ENCODE data around the gene AUP1.

Gene AUP1

GRCh38 chr2:74515981-74516633, 13.4 kb downstream of the AUP1 start:
- H3K27ac ChIP-seq: no peak overlapping the region
- no peak overlapping the region for H3K4me3 ChIP-seq (ENCODE audit: low read depth, low read length)
- in situ Hi-C loops (cut with HindIII; ENCODE audit: low pct_ligation_motif_present, low sequenced_read_pairs): no loop called here
- no peak for TF ChIP-seq CTCF (IDR thresholded peaks at IDR 0.05; ENCODE audit: low read depth, low read length, missing control alignments)
- H3K27me3 ChIP-seq (replicated peaks): peaks cover 71% of the 10 kb centered on the region
- peak; percentile 29 for DNase-seq
- H3K36me3 ChIP-seq (replicated peaks): no peaks in the 10 kb centered on the region

DNA sequence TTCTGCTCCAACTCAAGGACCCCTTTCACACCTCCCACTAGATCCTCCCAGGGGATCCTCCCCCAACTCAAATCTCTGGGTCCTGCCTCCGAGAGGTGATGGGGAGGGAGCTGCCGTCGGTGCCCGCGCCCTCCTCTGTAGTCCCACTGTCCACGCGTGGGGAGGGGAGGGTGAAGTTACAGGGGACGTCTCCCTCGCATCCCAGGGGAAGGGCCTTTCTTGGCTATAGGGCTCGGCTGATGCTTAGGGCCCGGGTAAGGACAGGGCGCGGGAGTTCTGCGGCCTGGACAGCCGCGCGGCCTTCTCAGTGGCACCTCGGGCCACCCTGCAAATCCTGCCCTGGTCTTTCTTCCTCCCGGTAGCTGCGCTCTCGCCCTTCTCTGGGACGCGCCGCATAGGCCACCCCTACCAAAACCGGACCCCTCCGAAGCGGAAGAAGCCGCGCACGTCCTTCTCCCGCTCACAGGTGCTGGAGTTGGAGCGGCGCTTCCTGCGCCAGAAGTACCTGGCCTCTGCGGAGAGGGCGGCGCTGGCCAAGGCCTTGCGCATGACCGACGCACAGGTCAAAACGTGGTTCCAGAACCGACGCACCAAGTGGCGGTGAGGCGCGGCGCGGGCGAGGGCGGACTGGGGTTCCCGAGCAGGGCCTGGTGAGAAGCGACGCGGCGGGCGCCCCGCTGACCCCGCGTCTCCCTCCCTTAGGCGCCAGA, 14.1 kb downstream of the AUP1 start:
- no peak overlapping the region for H3K27ac ChIP-seq
- no peak for DNase-seq
- H3K36me3 ChIP-seq (replicated peaks): no peaks in the 10 kb centered on the region
- H3K27me3 ChIP-seq (replicated peaks): peaks cover 72% of the 10 kb centered on the region
- in situ Hi-C loops (cut with HindIII; ENCODE audit: low pct_ligation_motif_present, low sequenced_read_pairs): no loop called here
- H3K4me3 ChIP-seq (ENCODE audit: low read depth, low read length): no peak overlapping the region
- TF ChIP-seq CTCF (IDR thresholded peaks at IDR 0.05; ENCODE audit: low read depth, low read length, missing control alignments): no peak

DNA sequence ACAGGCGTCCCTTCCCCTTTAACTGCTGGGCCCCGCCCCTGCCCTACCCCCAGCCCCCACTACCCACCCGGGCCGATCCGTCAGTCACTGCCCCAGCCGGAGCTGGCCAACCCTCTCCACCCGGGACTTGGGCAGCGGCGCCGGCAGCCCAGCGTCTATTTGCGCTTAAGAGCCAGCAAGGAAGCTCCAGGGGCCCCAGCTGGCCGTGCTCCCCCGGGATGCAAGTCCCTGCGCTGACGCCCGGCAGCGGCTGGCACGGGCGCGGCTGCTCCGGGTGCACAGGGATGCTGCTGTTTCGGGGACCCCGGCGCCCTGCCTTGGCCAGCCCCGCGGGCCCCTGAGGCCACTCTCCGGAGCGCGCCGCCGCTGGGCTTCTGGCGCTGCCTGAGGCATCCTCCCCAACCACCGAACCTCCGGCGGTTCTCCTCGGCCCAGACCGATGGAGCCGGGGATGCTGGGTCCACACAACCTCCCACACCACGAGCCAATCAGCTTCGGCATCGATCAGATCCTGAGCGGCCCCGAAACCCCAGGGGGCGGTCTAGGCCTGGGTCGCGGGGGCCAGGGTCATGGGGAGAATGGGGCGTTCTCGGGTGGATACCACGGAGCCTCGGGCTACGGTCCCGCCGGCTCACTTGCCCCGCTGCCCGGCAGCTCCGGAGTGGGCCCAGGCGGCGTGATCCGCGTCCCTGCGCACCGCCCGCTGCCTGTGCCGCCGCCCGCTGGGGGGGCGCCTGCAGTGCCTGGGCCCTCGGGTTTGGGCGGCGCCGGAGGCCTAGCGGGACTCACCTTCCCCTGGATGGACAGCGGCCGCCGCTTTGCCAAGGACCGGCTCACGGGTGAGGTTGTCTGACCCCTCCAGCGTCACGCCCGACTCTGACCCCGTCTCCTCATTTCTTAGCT, 14.9 kb downstream of the AUP1 start, which contains the start of gene TLX2:
TLX2 (plus strand) TSS at position 83 of the 903 bp plus-strand sequence; CDS start at position 440, 357 bp downstream.
- Histone ChIP-seq H3K36me3 (replicated peaks) (no peaks in the 10 kb centered on the region), H3K4me3 (ENCODE audit: low read depth, low read length) (no peak within 1 kb of the TSS), H3K27ac (no peak within 1 kb of the TSS), H3K27me3 (replicated peaks) (peaks cover 68% of the 10 kb centered on the region)
- DNase-seq: no peak
- no peak for TF ChIP-seq CTCF (IDR thresholded peaks at IDR 0.05; ENCODE audit: low read depth, low read length, missing control alignments)
- in situ Hi-C loops (cut with HindIII; ENCODE audit: low pct_ligation_motif_present, low sequenced_read_pairs): no loop called here

DNA sequence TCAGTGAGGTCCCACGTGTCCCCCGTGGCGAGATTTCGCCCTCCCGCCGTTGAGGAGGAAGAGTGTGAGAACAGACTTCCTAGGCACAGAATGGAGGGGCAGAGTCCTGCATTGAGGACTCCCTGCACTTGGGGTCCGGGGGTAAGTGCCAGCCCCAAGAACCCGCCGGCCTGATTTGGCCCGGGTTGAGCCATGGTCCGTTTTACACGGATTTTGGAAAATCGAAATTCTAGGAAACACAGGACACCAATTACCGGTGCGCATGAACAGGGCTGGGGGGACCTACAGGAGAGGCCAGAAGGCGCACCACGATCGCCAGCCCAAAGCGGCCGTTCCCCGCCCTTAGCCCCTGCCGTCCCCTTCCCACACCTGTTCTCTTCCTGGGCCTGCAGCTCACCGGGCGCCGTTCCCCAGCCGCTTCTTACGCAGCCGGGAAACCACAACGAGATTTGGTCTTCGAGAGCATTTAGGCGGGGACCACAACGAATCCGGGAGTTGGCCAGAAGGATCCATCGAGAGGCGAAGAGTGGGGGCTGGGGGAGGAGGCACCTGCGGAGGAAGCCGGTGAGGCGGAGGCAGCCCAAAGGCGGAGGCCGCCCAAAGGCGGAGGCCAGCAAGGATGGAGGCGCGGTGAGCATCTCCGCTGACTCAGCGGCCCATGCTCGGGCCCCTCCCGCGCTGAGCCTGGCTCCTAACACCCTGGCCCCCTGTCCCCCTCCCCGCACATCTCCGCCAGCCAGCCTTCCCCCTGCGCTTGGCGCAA, 15.7 kb downstream of the AUP1 start:
- Histone ChIP-seq H3K27ac (no peak overlapping the region), H3K4me3 (ENCODE audit: low read depth, low read length) (no peak overlapping the region), H3K36me3 (replicated peaks) (no peaks in the 10 kb centered on the region), H3K27me3 (replicated peaks) (peaks cover 61% of the 10 kb centered on the region)
- no peak for TF ChIP-seq CTCF (IDR thresholded peaks at IDR 0.05; ENCODE audit: low read depth, low read length, missing control alignments)
- DNase-seq: no peak
- in situ Hi-C loops (cut with HindIII; ENCODE audit: low pct_ligation_motif_present, low sequenced_read_pairs): no loop called here
